WERI-Rb-1 (cell line): ENCODE data around the gene METTL23.
"Not testable (repeated sequence)": the region's sequence is repeated elsewhere in the genome, so short reads cannot be mapped to it uniquely, and the experiment has no call there.

ENCODE experiments used
- DNase-seq: peaks from one replicate; pipeline ENCODE4 v3.0.0-alpha.2; 2020
- H3K27ac ChIP-seq: fragments of 250-450 bp; sonication (Bioruptor Pico); 2 replicates; pipeline ENCODE4 v1.5.1; 2020; ENCODE audit warnings: mild to moderate bottlenecking, moderate library complexity
- H3K27me3 ChIP-seq: fragments of 250-450 bp; sonication (Bioruptor Pico); 2 replicates; pipeline ENCODE4 v1.5.1; 2021; ENCODE audit warnings: mild to moderate bottlenecking, low read depth, moderate library complexity; ENCODE audit not compliant: insufficient read depth, severe bottlenecking
- H3K36me3 ChIP-seq: fragments of 250-450 bp; sonication (Bioruptor Pico); 2 replicates; pipeline ENCODE4 v1.5.1; 2020; ENCODE audit warnings: mild to moderate bottlenecking, moderate library complexity
- H3K4me3 ChIP-seq: 2 replicates; pipeline ENCODE4 v1.5.1; 2011; ENCODE audit warnings: low read depth, mild to moderate bottlenecking, control low read depth, low read length
- H3K9me3 ChIP-seq: fragments of 250-450 bp; sonication (Bioruptor Pico); 2 replicates; pipeline ENCODE4 v1.5.1; 2021; ENCODE audit warnings: mild to moderate bottlenecking, moderate library complexity; ENCODE audit not compliant: severe bottlenecking
- TF ChIP-seq, protein P1 (sequence below): IDR thresholded peaks from 2 replicates; pipeline ENCODE4 v1.5.1; 2011; ENCODE audit warnings: low read depth, mild to moderate bottlenecking, control low read depth, inconsistent platforms, low read length

METTL23 gene

DNA sequence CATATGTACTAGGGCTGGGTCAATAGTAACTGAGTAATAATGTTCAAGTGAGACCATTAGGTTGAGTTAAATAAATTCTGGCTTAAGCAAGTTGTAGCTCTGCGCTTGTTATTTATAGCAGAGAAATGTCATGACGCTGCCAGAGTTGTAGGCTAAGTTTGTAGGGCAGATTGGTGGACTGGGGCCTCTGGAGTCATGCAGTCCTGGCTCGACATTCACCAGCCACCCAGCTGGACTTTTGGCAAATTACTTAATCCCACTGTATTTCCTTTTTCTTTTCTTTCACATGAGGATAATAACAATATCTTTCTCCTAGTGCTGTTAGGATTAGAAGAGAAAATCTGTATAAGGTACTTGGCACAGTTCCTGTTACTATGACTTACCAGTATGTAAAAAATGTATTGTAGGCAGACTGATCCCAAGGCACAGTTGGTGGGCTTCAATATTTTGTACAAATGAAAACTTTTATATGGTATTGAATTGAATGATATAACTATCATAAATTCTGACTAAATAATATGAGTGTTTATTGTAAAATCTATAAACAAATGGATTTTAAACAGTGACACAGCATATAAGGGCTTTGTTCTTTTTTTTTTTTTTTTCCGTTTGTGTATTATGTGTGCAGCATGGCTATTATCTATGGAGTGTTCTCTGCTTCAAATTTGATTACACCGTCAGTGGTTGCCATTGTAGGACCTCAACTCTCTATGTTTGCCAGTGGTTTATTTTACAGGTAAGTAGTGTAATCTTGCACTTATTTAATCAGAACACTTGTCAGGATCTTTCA lies 13.9 kb downstream of the METTL23 start:
- no peaks in the 10 kb centered on the region for H3K27me3 ChIP-seq
- no peak overlapping the region for H3K27ac ChIP-seq
- TF ChIP-seq, protein P1, sequence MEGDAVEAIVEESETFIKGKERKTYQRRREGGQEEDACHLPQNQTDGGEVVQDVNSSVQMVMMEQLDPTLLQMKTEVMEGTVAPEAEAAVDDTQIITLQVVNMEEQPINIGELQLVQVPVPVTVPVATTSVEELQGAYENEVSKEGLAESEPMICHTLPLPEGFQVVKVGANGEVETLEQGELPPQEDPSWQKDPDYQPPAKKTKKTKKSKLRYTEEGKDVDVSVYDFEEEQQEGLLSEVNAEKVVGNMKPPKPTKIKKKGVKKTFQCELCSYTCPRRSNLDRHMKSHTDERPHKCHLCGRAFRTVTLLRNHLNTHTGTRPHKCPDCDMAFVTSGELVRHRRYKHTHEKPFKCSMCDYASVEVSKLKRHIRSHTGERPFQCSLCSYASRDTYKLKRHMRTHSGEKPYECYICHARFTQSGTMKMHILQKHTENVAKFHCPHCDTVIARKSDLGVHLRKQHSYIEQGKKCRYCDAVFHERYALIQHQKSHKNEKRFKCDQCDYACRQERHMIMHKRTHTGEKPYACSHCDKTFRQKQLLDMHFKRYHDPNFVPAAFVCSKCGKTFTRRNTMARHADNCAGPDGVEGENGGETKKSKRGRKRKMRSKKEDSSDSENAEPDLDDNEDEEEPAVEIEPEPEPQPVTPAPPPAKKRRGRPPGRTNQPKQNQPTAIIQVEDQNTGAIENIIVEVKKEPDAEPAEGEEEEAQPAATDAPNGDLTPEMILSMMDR = no peak
- no peak overlapping the region for H3K4me3 ChIP-seq
- no peak for DNase-seq
- no peaks in the 10 kb centered on the region for H3K9me3 ChIP-seq
- peaks cover 62% of the 10 kb centered on the region for H3K36me3 ChIP-seq

DNA sequence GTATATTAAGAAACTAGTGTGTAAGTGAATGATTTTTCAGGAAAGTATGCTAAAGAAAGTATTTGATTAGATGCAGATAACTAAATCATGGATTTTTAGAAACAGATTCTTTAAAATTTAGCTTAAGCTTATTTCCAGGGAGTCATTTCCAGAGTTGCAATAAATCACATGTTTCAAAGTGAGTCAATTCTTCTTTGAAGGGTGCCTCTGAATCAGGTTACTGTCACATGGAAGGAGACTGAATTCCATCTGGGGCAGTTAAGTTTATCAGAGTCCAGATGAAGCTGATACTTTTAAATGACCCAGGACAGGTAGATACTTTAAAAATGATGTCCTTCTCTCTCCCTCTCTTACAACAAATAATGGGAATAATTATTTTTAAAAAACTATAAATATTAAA lies 16.3 kb downstream of the METTL23 start:
- TF ChIP-seq, protein P1 = no peak
- Histone ChIP-seq H3K27ac (no peak overlapping the region), H3K4me3 (no peak overlapping the region), H3K9me3 (no peaks in the 10 kb centered on the region), H3K36me3 (peaks cover 68% of the 10 kb centered on the region), H3K27me3 (no peaks in the 10 kb centered on the region)
- DNase-seq = no peak

DNA sequence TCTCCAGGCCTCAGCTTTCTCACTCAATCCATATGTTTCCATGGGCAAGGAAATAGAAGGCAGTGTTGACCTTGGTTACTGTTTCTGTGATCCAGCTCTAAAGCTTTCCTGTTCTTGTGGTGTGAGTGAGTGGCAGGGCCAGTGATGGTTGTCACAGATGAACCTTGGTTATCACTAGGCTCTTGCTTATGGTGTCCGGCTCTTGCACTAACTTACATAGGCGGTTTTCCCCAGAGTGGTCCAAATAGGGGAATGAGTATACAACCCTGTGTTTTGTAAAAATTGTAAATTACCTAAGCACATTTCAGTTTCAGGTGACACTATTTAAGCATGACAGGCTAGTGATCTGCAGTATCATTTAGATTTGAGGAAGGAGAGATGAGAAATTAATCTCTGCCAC lies 18.1 kb downstream of the METTL23 start:
- no peak overlapping the region for H3K4me3 ChIP-seq
- H3K36me3 ChIP-seq = peaks cover 72% of the 10 kb centered on the region
- no peak overlapping the region for H3K27ac ChIP-seq
- no peak for DNase-seq
- no peaks in the 10 kb centered on the region for H3K27me3 ChIP-seq
- H3K9me3 ChIP-seq = no peaks in the 10 kb centered on the region
- TF ChIP-seq, protein P1 = no peak

DNA sequence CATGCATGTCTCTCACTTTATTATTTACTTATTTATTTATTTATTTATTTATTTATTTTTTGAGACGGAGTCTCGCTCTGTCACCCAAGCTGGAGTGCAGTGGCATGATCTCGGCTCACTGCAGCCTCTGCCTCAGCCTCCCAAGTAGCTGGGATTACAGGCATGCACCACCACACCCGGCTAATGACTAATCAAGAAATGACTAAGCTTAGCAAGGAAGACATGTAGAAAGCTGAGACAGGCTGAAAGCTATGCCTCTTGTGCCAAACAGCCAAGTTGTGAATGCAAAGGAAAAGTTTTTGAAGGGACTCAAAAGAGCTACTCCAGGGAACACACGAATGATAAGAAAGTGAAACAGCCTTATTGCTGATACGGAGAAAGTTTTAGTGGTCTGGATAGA lies 19.1 kb downstream of the METTL23 start:
- peaks cover 75% of the 10 kb centered on the region for H3K36me3 ChIP-seq
- H3K27ac ChIP-seq, DNase-seq, H3K4me3 ChIP-seq, H3K27me3 ChIP-seq, H3K9me3 ChIP-seq: not testable (repeated sequence)

DNA sequence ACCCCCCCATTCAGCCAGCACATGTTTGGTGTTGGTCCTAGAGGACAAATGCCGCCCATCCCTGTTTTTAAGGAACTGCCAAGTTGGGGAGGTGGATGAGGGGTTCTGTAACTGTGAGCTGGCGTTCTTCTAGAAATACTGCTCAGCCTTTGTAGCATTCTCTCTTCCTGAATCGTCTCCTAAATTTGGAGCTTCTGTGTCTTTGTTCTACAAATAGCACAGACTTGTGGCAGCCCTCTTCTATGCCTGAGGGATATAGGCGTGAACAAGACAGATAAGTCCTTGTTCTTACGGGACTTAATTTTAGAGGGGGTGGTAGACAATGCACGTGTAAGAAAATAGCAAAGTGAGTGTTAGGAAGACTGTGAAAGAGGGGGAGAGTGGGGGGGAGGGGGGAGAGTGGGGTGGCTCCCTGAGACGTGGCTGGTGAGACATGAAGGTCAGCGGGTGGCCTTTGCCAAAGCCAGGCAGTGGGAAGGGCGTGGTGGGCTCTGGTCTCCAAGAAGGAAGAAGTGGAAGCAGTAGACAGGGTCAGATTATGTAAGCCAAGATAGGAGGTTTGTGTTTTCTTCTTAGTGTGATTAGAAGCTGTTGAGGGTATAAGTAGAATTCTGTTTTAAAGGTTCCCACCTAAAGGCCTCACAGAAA lies 21.2 kb downstream of the METTL23 start:
- DNase-seq = no peak
- Histone ChIP-seq H3K27ac (no peak overlapping the region), H3K4me3 (no peak overlapping the region), H3K27me3 (no peaks in the 10 kb centered on the region), H3K36me3 (peaks cover 59% of the 10 kb centered on the region), H3K9me3 (no peaks in the 10 kb centered on the region)
- TF ChIP-seq, protein P1 = no peak

DNA sequence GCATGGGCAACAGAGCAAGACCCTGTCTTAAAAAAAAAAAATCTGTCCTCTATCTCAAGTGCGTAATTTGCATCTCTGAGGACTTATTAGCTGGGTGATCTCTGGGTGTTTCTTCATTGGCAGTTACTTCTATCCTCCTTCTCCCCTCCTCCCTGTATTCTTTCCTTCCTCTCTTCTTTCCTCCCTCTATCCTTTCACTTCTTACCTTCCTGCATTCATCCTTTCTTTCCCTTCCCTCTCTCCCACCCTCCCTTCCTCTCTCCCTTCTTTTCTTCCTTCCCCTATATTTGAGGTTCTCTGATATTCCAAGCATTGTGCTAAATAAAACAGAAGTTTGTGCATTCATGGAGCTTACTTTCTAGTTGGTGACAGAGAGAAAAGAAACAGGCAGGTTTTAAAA lies 22.0 kb downstream of the METTL23 start:
- H3K27me3 ChIP-seq = no peaks in the 10 kb centered on the region
- H3K27ac ChIP-seq = no peak overlapping the region
- DNase-seq = no peak
- peaks cover 52% of the 10 kb centered on the region for H3K36me3 ChIP-seq
- TF ChIP-seq, protein P1 = no peak
- H3K9me3 ChIP-seq = no peaks in the 10 kb centered on the region
- H3K4me3 ChIP-seq = no peak overlapping the region
